Natural killer cell (primary cell): ENCODE measurements around the gene C3orf20. TPM values are rescaled to one million over a fixed set of nuclear protein-coding genes. Genes with fewer than 3 reads are reported as not detected.

Experiments
- ATAC-seq, 3 donors: fragments of 150-1000 bp in 2 of 3; fragments of 200-7000 bp in 1 of 3; cut with Tn5 transposase; 1 replicate in 1 of 3; 2 replicates in 2 of 3; pipeline ENCODE4 v1.10.0; 2021; ENCODE audit warnings: mild to moderate bottlenecking in 2 of 3, moderate library complexity in 2 of 3
- DNase-seq, 2 donors: peaks; one replicate each; pipeline versions ENCODE4 v3.0.0 to v3.0.0-alpha.2; 2013 to 2021; ENCODE audit warnings: mixed read lengths in 1 of 2
- H3K27ac ChIP-seq: one replicate; pipeline ENCODE4 v1.5.1; 2013; ENCODE audit warnings: mild to moderate bottlenecking, low read length
- H3K27me3 ChIP-seq: one replicate; pipeline ENCODE4 v1.6.1; 2013; ENCODE audit warnings: low read length; ENCODE audit not compliant: control insufficient read depth, insufficient read depth
- H3K36me3 ChIP-seq: one replicate; pipeline ENCODE4 v1.6.1; 2013; ENCODE audit warnings: low read length; ENCODE audit not compliant: control insufficient read depth, insufficient read depth
- H3K4me1 ChIP-seq: one replicate; pipeline ENCODE4 v1.6.1; 2013; ENCODE audit warnings: low read length; ENCODE audit not compliant: control insufficient read depth, insufficient read depth
- H3K4me3 ChIP-seq: one replicate; pipeline ENCODE4 v1.5.1; 2013; ENCODE audit warnings: low read length
- H3K9me3 ChIP-seq: one replicate; pipeline ENCODE4 v1.6.1; 2013; ENCODE audit warnings: low read length; ENCODE audit not compliant: control insufficient read depth, insufficient read depth
- H3K27ac Mint-ChIP-seq, 2 donors: one replicate each; pipeline ENCODE4 v1.8.0; 2022; ENCODE audit warnings: mild to moderate bottlenecking in 2 of 2, mixed read lengths in 2 of 2, moderate library complexity in 1 of 2
- H3K27me3 Mint-ChIP-seq, 2 donors: one replicate each; pipeline ENCODE4 v1.8.0; 2022; ENCODE audit warnings: low read depth in 2 of 2, mixed read lengths in 2 of 2
- H3K36me3 Mint-ChIP-seq: one replicate; pipeline ENCODE4 v1.8.0; 2022; ENCODE audit warnings: mixed read lengths
- H3K4me1 Mint-ChIP-seq, 2 donors: one replicate each; pipeline ENCODE4 v1.8.0; 2022; ENCODE audit warnings: mixed read lengths in 2 of 2
- H3K4me3 Mint-ChIP-seq: one replicate; pipeline ENCODE4 v1.8.0; 2022; ENCODE audit warnings: mild to moderate bottlenecking, moderate library complexity, mixed read lengths
- H3K9me3 Mint-ChIP-seq, 2 donors: one replicate each; pipeline ENCODE4 v1.8.0; 2022; ENCODE audit warnings: mixed read lengths in 2 of 2
- CTCF ChIP-seq: fragments of 200-600 bp; IDR thresholded peaks from one replicate; pipeline ENCODE4 v1.8.0; 2022; ENCODE audit warnings: antibody characterized with exemption
- WGBS: methylation state at CpG from one replicate; pipeline ENCODE4 v1.1.7; 2013; ENCODE audit warnings: missing lambda C conversion rate; ENCODE audit not compliant: insufficient coverage; 5-methylcytosine and 5-hydroxymethylcytosine counted together
- intact Hi-C: fragments of 100-400 bp; cut with micrococcal nuclease; formaldehyde crosslinking; loops from one replicate; pipeline ENCODE4 v1.14.2; 2022
- total RNA-seq, 4 donors: library from RNA; stranded (reverse); fragments of 120-200 nt in 1 of 4; gene quantifications; one replicate each; pipeline versions ENCODE4 v1.2.3 to v1.2.4, GENCODE V29; 2013 to 2022

The C3orf20 gene
- total RNA-seq, 3 donors from 2014 or later (not counting 1 experiment from before 2014, with no cell fraction given): 0.14 TPM; not detected in 2

GRCh38 chr3:14789640-14790285 is 114.8 kb downstream of the C3orf20 start:
- Histone ChIP-seq H3K27me3 (no peaks in the 10 kb centered on the region), H3K27ac (no peak overlapping the region), H3K4me3 (no peak overlapping the region), H3K4me1 (no peaks in the 10 kb centered on the region), H3K9me3 (no peaks in the 10 kb centered on the region), H3K36me3 (no peaks in the 10 kb centered on the region)
- intact Hi-C loops: no loop called here
- no peaks in the 10 kb centered on the region for H3K4me1 Mint-ChIP-seq
- no peak for DNase-seq
- H3K27ac Mint-ChIP-seq: no peak overlapping the region
- H3K27me3 Mint-ChIP-seq: peaks cover 8 to 14% of the 10 kb centered on the region in 2 donors
- no peak for ATAC-seq
- no peak overlapping the region for H3K4me3 Mint-ChIP-seq
- H3K9me3 Mint-ChIP-seq: no peaks in the 10 kb centered on the region
- TF ChIP-seq CTCF: no peak
- WGBS: 70% methylated on average over 10 of the region's 10 CpGs
- no peaks in the 10 kb centered on the region for H3K36me3 Mint-ChIP-seq

DNA sequence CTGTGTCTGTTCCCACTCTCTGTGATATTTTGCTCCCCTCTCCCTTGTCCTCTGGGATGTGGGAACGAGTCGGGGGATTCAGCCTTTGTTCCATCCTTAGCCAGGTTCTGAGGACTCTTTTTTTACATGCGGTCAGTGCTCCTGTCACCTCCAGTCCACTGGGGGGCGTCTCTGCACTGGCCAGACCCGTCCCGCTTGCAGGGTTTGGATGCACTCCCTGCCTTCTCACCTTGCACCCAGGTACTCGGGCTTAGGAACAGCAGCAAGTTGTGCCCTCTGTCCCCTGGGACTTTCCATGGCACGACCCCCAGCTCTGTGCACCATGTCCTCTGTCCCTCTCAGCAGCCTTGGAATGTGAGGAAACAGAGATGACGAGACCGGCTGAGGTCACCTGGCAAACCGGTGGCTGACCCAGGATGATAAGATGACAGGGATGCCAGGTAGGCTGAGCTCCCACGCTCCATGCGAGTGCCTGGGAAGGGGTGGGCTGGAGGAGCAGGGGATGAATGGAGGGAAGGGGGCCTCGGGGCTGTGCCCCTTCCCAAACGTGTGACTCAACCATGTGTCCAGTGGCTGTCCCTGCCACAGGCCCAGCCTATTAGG is 116.5 kb downstream of the C3orf20 start:
- no peak for TF ChIP-seq CTCF
- H3K27ac Mint-ChIP-seq: no peak overlapping the region
- 40% methylated on average over 15 of the region's 15 CpGs for WGBS

DNA sequence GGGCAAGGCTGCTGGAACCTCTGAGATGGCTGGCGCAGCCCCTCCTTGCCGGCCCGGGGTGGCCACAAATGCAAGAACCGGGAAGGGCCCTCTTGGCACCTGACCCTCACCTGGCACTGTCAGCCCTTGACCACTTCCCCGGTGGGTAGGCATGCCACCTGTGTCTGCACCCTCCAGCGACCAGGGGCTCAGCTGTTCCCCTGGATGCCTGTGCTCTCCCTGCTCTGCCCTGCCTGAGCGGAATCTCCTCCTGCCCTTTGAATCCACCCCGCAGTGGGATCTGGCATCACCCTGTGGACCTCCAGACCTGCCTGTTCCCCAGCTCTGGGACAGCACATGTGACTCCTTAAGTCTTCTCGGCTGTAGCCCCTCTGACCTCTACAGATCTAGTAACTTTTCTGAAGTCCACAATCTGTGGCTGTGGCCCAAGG is 117.8 kb downstream of the C3orf20 start:
- 85% methylated on average over 9 of the region's 9 CpGs for WGBS

More for the DNA sequence above, 116.5 kb downstream of the C3orf20 start:
- H3K27ac ChIP-seq: no peak overlapping the region
- Mint-ChIP-seq H3K27me3 (peaks cover 5 to 19% of the 10 kb centered on the region in 2 donors), H3K4me1 (no peaks in the 10 kb centered on the region), H3K36me3 (no peaks in the 10 kb centered on the region), H3K4me3 (no peak overlapping the region), H3K9me3 (no peaks in the 10 kb centered on the region)
- H3K4me3 ChIP-seq: no peak overlapping the region
- intact Hi-C loops: no loop called here
- H3K36me3 ChIP-seq: no peaks in the 10 kb centered on the region
- DNase-seq (peak in 1 of 2 donors; percentile 65), ATAC-seq (peak in 1 of 3 donors; percentile 54)
- no peaks in the 10 kb centered on the region for H3K4me1 ChIP-seq
- H3K27me3 ChIP-seq: no peaks in the 10 kb centered on the region
- no peaks in the 10 kb centered on the region for H3K9me3 ChIP-seq

More for the DNA sequence above, 117.8 kb downstream of the C3orf20 start:
- H3K36me3 ChIP-seq: no peaks in the 10 kb centered on the region
- Mint-ChIP-seq H3K27me3 (peaks cover 5 to 19% of the 10 kb centered on the region in 2 donors), H3K36me3 (no peaks in the 10 kb centered on the region), H3K4me1 (no peaks in the 10 kb centered on the region), H3K27ac (no peak overlapping the region), H3K4me3 (no peak overlapping the region), H3K9me3 (no peaks in the 10 kb centered on the region)
- no peak overlapping the region for H3K4me3 ChIP-seq
- no peak overlapping the region for H3K27ac ChIP-seq
- intact Hi-C loops: no loop called here
- H3K4me1 ChIP-seq: no peaks in the 10 kb centered on the region
- H3K9me3 ChIP-seq: no peaks in the 10 kb centered on the region
- TF ChIP-seq CTCF: no peak
- DNase-seq: no peak
- ATAC-seq: no peak
- H3K27me3 ChIP-seq: no peaks in the 10 kb centered on the region
